ENCODE measurements around the gene STOX2.

GRCh38 chr4:183889190-183889589, 15.9 kb upstream of the STOX2 start:
- TF ChIP-seq, protein P1, sequence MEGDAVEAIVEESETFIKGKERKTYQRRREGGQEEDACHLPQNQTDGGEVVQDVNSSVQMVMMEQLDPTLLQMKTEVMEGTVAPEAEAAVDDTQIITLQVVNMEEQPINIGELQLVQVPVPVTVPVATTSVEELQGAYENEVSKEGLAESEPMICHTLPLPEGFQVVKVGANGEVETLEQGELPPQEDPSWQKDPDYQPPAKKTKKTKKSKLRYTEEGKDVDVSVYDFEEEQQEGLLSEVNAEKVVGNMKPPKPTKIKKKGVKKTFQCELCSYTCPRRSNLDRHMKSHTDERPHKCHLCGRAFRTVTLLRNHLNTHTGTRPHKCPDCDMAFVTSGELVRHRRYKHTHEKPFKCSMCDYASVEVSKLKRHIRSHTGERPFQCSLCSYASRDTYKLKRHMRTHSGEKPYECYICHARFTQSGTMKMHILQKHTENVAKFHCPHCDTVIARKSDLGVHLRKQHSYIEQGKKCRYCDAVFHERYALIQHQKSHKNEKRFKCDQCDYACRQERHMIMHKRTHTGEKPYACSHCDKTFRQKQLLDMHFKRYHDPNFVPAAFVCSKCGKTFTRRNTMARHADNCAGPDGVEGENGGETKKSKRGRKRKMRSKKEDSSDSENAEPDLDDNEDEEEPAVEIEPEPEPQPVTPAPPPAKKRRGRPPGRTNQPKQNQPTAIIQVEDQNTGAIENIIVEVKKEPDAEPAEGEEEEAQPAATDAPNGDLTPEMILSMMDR (IDR thresholded peaks at IDR 0.05; ENCODE audit: insufficient read depth, low read depth, low read length), result no peak
- no peak for TF ChIP-seq EZH2 (IDR thresholded peaks at IDR 0.05; ENCODE audit: insufficient read depth, low read length)
